Hematopoietic multipotent progenitor cell (in vitro differentiated cells): ENCODE data around the gene NPW. TPM values are rescaled to one million over a fixed set of nuclear protein-coding genes. Genes with fewer than 3 reads are reported as not detected.

Source experiments
- DNase-seq, 3 donors: peaks; one replicate each; pipeline ENCODE4 v3.0.0-alpha.2; 2011 to 2015; ENCODE audit warnings: low read depth in 2 of 3, low spot score in 2 of 3
- total RNA-seq: library from RNA; depleted of rRNA; stranded (reverse); fragments of >200 nt; gene quantifications from one replicate; pipeline ENCODE4 v1.2.3, GENCODE V29; 2012

The NPW gene
- total RNA-seq, 1 donor, result 3.8 TPM

- DNase-seq, result no peak
Observed at GRCh38 chr16:2045965-2046892, 26.6 kb downstream of the NPW start.

- DNase-seq, result no peak
Observed at GRCh38 chr16:2046893-2047329, 27.3 kb downstream of the NPW start.

- DNase-seq, result peak; percentile 82 to 93 (median 93)
Observed at GRCh38 chr16:2047330-2048115, 27.9 kb downstream of the NPW start, which contains the start of the genes NTHL1 and TSC2. TSS of gene NTHL1 (minus strand) at chr16:2047834. CDS start at chr16:2047823, 11 bp downstream. TSS of gene TSC2 (plus strand) at chr16:2047985. CDS start at chr16:2048616, 631 bp downstream.

GRCh38 chr16:2048116-2048543 lies 28.5 kb downstream of the NPW start:
- DNase-seq, result no peak

GRCh38 chr16:2053211-2053610 lies 33.6 kb downstream of the NPW start:
- no peak for DNase-seq

- DNase-seq, result no peak
Observed at GRCh38 chr16:2053897-2054296, 34.3 kb downstream of the NPW start.

GRCh38 chr16:2054543-2055245 lies 35.1 kb downstream of the NPW start:
- DNase-seq, result no peak

- no peak for DNase-seq
Observed at GRCh38 chr16:2056077-2056476, 36.5 kb downstream of the NPW start.

- no peak for DNase-seq
Observed at GRCh38 chr16:2056681-2057407, 37.3 kb downstream of the NPW start.

- DNase-seq, result no peak
Observed at GRCh38 chr16:2057438-2057837, 37.9 kb downstream of the NPW start.

GRCh38 chr16:2058420-2058819 lies 38.8 kb downstream of the NPW start:
- DNase-seq, result no peak

- DNase-seq, result no peak
Observed at GRCh38 chr16:2058872-2059271, 39.3 kb downstream of the NPW start.

GRCh38 chr16:2060346-2060745 lies 40.8 kb downstream of the NPW start:
- no peak for DNase-seq

GRCh38 chr16:2061023-2061422 lies 41.4 kb downstream of the NPW start:
- no peak for DNase-seq

- DNase-seq, result no peak
Observed at GRCh38 chr16:2061526-2061925, 41.9 kb downstream of the NPW start.

- no peak for DNase-seq
Observed at GRCh38 chr16:2062801-2063200, 43.2 kb downstream of the NPW start.

- no peak for DNase-seq
Observed at GRCh38 chr16:2063861-2064260, 44.3 kb downstream of the NPW start.

GRCh38 chr16:2064368-2064945 lies 44.9 kb downstream of the NPW start:
- no peak for DNase-seq

GRCh38 chr16:2066139-2066538 lies 46.6 kb downstream of the NPW start:
- no peak for DNase-seq
